ENCODE results near the gene ARHGAP23. TPM values are rescaled to one million over a fixed set of nuclear protein-coding genes. Genes with fewer than 3 reads are reported as not detected.

Gene ARHGAP23
- polyA plus RNA-seq, 1 donor (not counting 4 experiments of a cell fraction or from before 2014, with no cell fraction given): 6.1 TPM

DNA sequence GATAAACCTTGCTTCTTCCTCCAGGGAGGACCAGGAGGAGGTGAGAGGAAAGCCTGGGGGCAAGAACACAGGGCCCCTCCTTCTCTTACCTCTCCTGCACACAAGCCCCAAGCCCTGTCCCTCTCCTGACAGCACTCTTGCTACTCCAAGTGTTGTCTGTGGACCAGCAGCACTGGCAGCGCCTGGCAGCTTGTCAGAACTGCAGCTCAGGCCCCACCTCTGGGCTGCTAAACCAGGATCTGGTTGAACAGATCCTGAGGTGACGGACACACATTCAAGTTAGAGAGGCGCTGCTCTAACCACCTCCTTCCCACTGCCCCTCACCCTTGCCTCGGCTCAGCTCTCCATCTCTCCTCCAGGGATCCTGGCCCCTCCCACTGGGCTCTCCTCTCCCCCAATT, 121.0 kb downstream of the ARHGAP23 start:
- Histone ChIP-seq H3K4me2 (ENCODE audit: control insufficient read depth, extremely low read depth, insufficient read depth, low read depth, low read length) (no peak overlapping the region), H3K27ac (ENCODE audit: control insufficient read depth, insufficient read depth, low read length) (no peak overlapping the region), H3K36me3 (ENCODE audit: control insufficient read depth in 2 of 2, extremely low read depth in 1 of 2, insufficient read depth in 2 of 2, low read length in 2 of 2) (no peaks in the 10 kb centered on the region), H3K9me1 (ENCODE audit: control insufficient read depth, extremely low read depth, insufficient read depth, low read length) (peaks cover 2% of the 10 kb centered on the region), H3K9ac (ENCODE audit: control insufficient read depth, extremely low read depth, insufficient read depth, low read length) (no peak overlapping the region), H3K4me1 (ENCODE audit: control insufficient read depth, extremely low read depth, insufficient read depth, low read length) (peaks cover 11% of the 10 kb centered on the region), H2AFZ (ENCODE audit: control insufficient read depth, low read length) (no peak overlapping the region), H3K4me3 (ENCODE audit: control insufficient read depth in 2 of 3, extremely low read depth in 1 of 3, insufficient read depth in 2 of 3, low read depth in 1 of 3, low read length in 3 of 3) (no peak overlapping the region), H4K20me1 (ENCODE audit: control insufficient read depth, extremely low read depth, insufficient read depth, low read length) (no peaks in the 10 kb centered on the region), H3K79me2 (ENCODE audit: control insufficient read depth, insufficient read depth, low read length) (no peaks in the 10 kb centered on the region), H3K27me3 (ENCODE audit: control insufficient read depth, extremely low read depth, insufficient read depth, low read length) (no peaks in the 10 kb centered on the region), H3K9me3 (ENCODE audit: control insufficient read depth, low read depth, low read length) (no peaks in the 10 kb centered on the region)
- DNase-seq (ENCODE audit: low read depth, low spot score) (no peak), FAIRE-seq (no peak)
- no peak for TF ChIP-seq EZH2 (IDR thresholded peaks at IDR 0.05; ENCODE audit: low read length)
- dilution Hi-C loops (cut with MboI; ENCODE audit: extremely low pct_ligation_motif_present, low sequenced_read_pairs): no loop called here

DNA sequence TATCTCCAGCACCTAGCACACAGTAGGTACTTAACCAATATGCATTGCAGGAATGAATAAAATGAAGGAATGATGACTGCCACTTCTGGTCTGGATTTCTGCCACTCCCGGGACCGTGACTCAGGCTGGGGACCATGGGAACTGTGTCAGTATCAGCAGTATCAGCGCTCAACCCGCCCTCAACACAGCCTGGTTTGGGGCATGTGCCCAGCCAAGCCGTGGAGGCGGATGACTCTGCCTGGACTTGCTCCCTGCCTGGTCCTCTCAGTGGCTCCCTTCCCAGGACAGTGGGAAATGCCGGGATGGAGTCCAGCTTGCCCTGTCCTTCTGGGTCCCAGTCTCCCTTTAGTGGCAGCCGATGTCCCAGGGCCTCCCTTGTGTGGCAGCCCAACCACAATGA, 122.4 kb downstream of the ARHGAP23 start:
- DNase-seq (ENCODE audit: low read depth, low spot score) (peak; percentile 62), FAIRE-seq (no peak)
- H3K4me3 ChIP-seq (ENCODE audit: control insufficient read depth in 2 of 3, extremely low read depth in 1 of 3, insufficient read depth in 2 of 3, low read depth in 1 of 3, low read length in 3 of 3): no peak overlapping the region
- H3K27ac ChIP-seq (ENCODE audit: control insufficient read depth, insufficient read depth, low read length): no peak overlapping the region
- no peaks in the 10 kb centered on the region for H4K20me1 ChIP-seq (ENCODE audit: control insufficient read depth, extremely low read depth, insufficient read depth, low read length)
- no peaks in the 10 kb centered on the region for H3K27me3 ChIP-seq (ENCODE audit: control insufficient read depth, extremely low read depth, insufficient read depth, low read length)
- H3K4me1 ChIP-seq (ENCODE audit: control insufficient read depth, extremely low read depth, insufficient read depth, low read length): peaks cover 21% of the 10 kb centered on the region
- H3K4me2 ChIP-seq (ENCODE audit: control insufficient read depth, extremely low read depth, insufficient read depth, low read depth, low read length): no peak overlapping the region
- no peaks in the 10 kb centered on the region for H3K9me3 ChIP-seq (ENCODE audit: control insufficient read depth, low read depth, low read length)
- H3K36me3 ChIP-seq (ENCODE audit: control insufficient read depth in 2 of 2, extremely low read depth in 1 of 2, insufficient read depth in 2 of 2, low read length in 2 of 2): no peaks in the 10 kb centered on the region
- H3K9ac ChIP-seq (ENCODE audit: control insufficient read depth, extremely low read depth, insufficient read depth, low read length): no peak overlapping the region
- no peaks in the 10 kb centered on the region for H3K79me2 ChIP-seq (ENCODE audit: control insufficient read depth, insufficient read depth, low read length)
- peak overlapping the region; percentile 61 for H2AFZ ChIP-seq (ENCODE audit: control insufficient read depth, low read length)
- dilution Hi-C loops (cut with MboI; ENCODE audit: extremely low pct_ligation_motif_present, low sequenced_read_pairs): no loop called here
- H3K9me1 ChIP-seq (ENCODE audit: control insufficient read depth, extremely low read depth, insufficient read depth, low read length): peaks cover 3% of the 10 kb centered on the region
- no peak for TF ChIP-seq EZH2 (IDR thresholded peaks at IDR 0.05; ENCODE audit: low read length)

- TF ChIP-seq CTCF (optimal IDR thresholded peaks at IDR 0.05 in 1 of 3, IDR thresholded peaks at IDR 0.05 in 1 of 3, conservative IDR thresholded peaks at IDR 0.05 in 1 of 3; ENCODE audit: extremely low read depth in 1 of 3, insufficient read depth in 2 of 3, low read length in 3 of 3) (no peak), EZH2 (IDR thresholded peaks at IDR 0.05; ENCODE audit: low read length) (no peak)
- no peak overlapping the region for H3K27ac ChIP-seq (ENCODE audit: control insufficient read depth, insufficient read depth, low read length)
- no peak for FAIRE-seq
- H3K27me3 ChIP-seq (ENCODE audit: control insufficient read depth, extremely low read depth, insufficient read depth, low read length): no peaks in the 10 kb centered on the region
- no peak overlapping the region for H3K9ac ChIP-seq (ENCODE audit: control insufficient read depth, extremely low read depth, insufficient read depth, low read length)
- no peak overlapping the region for H3K4me3 ChIP-seq (ENCODE audit: control insufficient read depth in 2 of 3, extremely low read depth in 1 of 3, insufficient read depth in 2 of 3, low read depth in 1 of 3, low read length in 3 of 3)
- no peaks in the 10 kb centered on the region for H3K79me2 ChIP-seq (ENCODE audit: control insufficient read depth, insufficient read depth, low read length)
- H3K36me3 ChIP-seq (ENCODE audit: control insufficient read depth in 2 of 2, extremely low read depth in 1 of 2, insufficient read depth in 2 of 2, low read length in 2 of 2): no peaks in the 10 kb centered on the region
- H3K9me1 ChIP-seq (ENCODE audit: control insufficient read depth, extremely low read depth, insufficient read depth, low read length): peaks cover 3% of the 10 kb centered on the region
- peak overlapping the region; percentile 61 for H2AFZ ChIP-seq (ENCODE audit: control insufficient read depth, low read length)
- dilution Hi-C loops (cut with MboI; ENCODE audit: extremely low pct_ligation_motif_present, low sequenced_read_pairs): no loop called here
- DNase-seq (ENCODE audit: low read depth, low spot score): no peak
- H3K9me3 ChIP-seq (ENCODE audit: control insufficient read depth, low read depth, low read length): no peaks in the 10 kb centered on the region
- H3K4me2 ChIP-seq (ENCODE audit: control insufficient read depth, extremely low read depth, insufficient read depth, low read depth, low read length): no peak overlapping the region
- no peaks in the 10 kb centered on the region for H4K20me1 ChIP-seq (ENCODE audit: control insufficient read depth, extremely low read depth, insufficient read depth, low read length)
- peaks cover 23% of the 10 kb centered on the region for H3K4me1 ChIP-seq (ENCODE audit: control insufficient read depth, extremely low read depth, insufficient read depth, low read length)
These were observed 122.9 kb downstream of the ARHGAP23 start for GRCh38 chr17:38551121-38551520.

Data from keratinocyte (primary cell).